SH-SY5Y (cell line): Measurements from ENCODE around the gene UNC79.

Experiments used
- GATA2 ChIP-seq: IDR thresholded peaks from 2 replicates; pipeline ENCODE4 v1.6.1; 2011; ENCODE audit warnings: mild to moderate bottlenecking, low read depth, low read length
- GATA3 ChIP-seq: IDR thresholded peaks from 2 replicates; pipeline ENCODE4 v1.6.1; 2011; ENCODE audit warnings: low read depth, mild to moderate bottlenecking, low read length, moderate library complexity

GRCh38 chr14:93714605-93715004, 283.9 kb downstream of the UNC79 start:
- TF ChIP-seq GATA3 (no peak), GATA2 (no peak)
